BE2C (cell line): Measurements from ENCODE around the gene TRIM25.

Experiments used
- DNase-seq: peaks from one replicate; pipeline ENCODE4 v3.0.0-alpha.2; 2020
- H3K27me3 ChIP-seq: fragments of 250-450 bp; sonication (Bioruptor Pico); 2 replicates; pipeline ENCODE4 v1.5.1; 2020; ENCODE audit warnings: mild to moderate bottlenecking
- H3K36me3 ChIP-seq: fragments of 250-450 bp; sonication (Bioruptor Pico); 2 replicates; pipeline ENCODE4 v1.5.1; 2020; ENCODE audit warnings: mild to moderate bottlenecking
- H3K4me1 ChIP-seq: fragments of 250-450 bp; sonication (Bioruptor Pico); 2 replicates; pipeline ENCODE4 v1.5.1; 2020
- H3K4me3 ChIP-seq: 2 replicates; pipeline ENCODE4 v1.5.1; 2011; ENCODE audit warnings: low read depth, low read length
- H3K9me3 ChIP-seq: fragments of 250-450 bp; sonication (Bioruptor Pico); 2 replicates; pipeline ENCODE4 v1.5.1; 2020
- CTCF ChIP-seq: IDR thresholded peaks from 2 replicates; pipeline ENCODE4 v1.5.1; 2012; ENCODE audit warnings: mild to moderate bottlenecking, low read depth, low read length

TRIM25 gene

GRCh38 chr17:56890906-56891674, 22.8 kb downstream of the TRIM25 start:
- TF ChIP-seq CTCF: no peak
- no peak overlapping the region for H3K4me3 ChIP-seq
- DNase-seq: no peak
- H3K4me1 ChIP-seq: no peaks in the 10 kb centered on the region
- no peaks in the 10 kb centered on the region; the same call in 1 of the 2 replicates for H3K9me3 ChIP-seq
- H3K36me3 ChIP-seq: no peaks in the 10 kb centered on the region; the same call in 1 of the 2 replicates
- H3K27me3 ChIP-seq: no peaks in the 10 kb centered on the region

- TF ChIP-seq CTCF: no peak
- no peaks in the 10 kb centered on the region; the same call in 1 of the 2 replicates for H3K36me3 ChIP-seq
- H3K27me3 ChIP-seq: no peaks in the 10 kb centered on the region
Observed at GRCh38 chr17:56890390-56890789, 23.5 kb downstream of the TRIM25 start.

GRCh38 chr17:56887552-56888467, 26.0 kb downstream of the TRIM25 start:
- H3K36me3 ChIP-seq: no peaks in the 10 kb centered on the region; the same call in 1 of the 2 replicates
- no peak for TF ChIP-seq CTCF

More at GRCh38 chr17:56890390-56890789, 23.5 kb downstream of the TRIM25 start:
- H3K4me1 ChIP-seq: no peaks in the 10 kb centered on the region
- H3K4me3 ChIP-seq: no peak overlapping the region
- DNase-seq: no peak
- no peaks in the 10 kb centered on the region; the same call in 1 of the 2 replicates for H3K9me3 ChIP-seq

GRCh38 chr17:56887105-56887504, 26.7 kb downstream of the TRIM25 start:
- TF ChIP-seq CTCF: no peak
- DNase-seq: no peak
- Histone ChIP-seq H3K9me3 (no peaks in the 10 kb centered on the region; the same call in 1 of the 2 replicates), H3K4me3 (no peak overlapping the region), H3K27me3 (peaks cover 3% of the 10 kb centered on the region; the same call in 1 of the 2 replicates), H3K4me1 (no peaks in the 10 kb centered on the region), H3K36me3 (no peaks in the 10 kb centered on the region; the same call in 1 of the 2 replicates)

More at GRCh38 chr17:56887552-56888467, 26.0 kb downstream of the TRIM25 start:
- DNase-seq: no peak
- Histone ChIP-seq H3K4me3 (no peak overlapping the region), H3K4me1 (no peaks in the 10 kb centered on the region), H3K9me3 (no peaks in the 10 kb centered on the region; the same call in 1 of the 2 replicates), H3K27me3 (no peaks in the 10 kb centered on the region)

GRCh38 chr17:56886288-56886731, 27.5 kb downstream of the TRIM25 start:
- H3K4me1 ChIP-seq: no peaks in the 10 kb centered on the region
- no peaks in the 10 kb centered on the region; the same call in 1 of the 2 replicates for H3K9me3 ChIP-seq
- no peak overlapping the region for H3K4me3 ChIP-seq
- peaks cover 3% of the 10 kb centered on the region; the same call in 1 of the 2 replicates for H3K27me3 ChIP-seq
- H3K36me3 ChIP-seq: no peaks in the 10 kb centered on the region
- no peak for TF ChIP-seq CTCF
- DNase-seq: no peak
